ENCODE data around the gene SUCLG2. TPM values are rescaled to one million over a fixed set of nuclear protein-coding genes. Genes with fewer than 3 reads are reported as not detected.
"Not testable (repeated sequence)": the region's sequence is repeated elsewhere in the genome, so short reads cannot be mapped to it uniquely, and the experiment has no call there.

The SUCLG2 gene
- total and polyA plus RNA-seq, 2 experiments from 2014 or later: 49.9 TPM

- H3F3A ChIP-seq (ENCODE audit: insufficient read depth): no peaks in the 10 kb centered on the region
These were observed 114.1 kb downstream of the SUCLG2 start for GRCh38 chr3:67540198-67540894.

GRCh38 chr3:67537203-67537602 is 117.2 kb downstream of the SUCLG2 start:
- H3K9ac ChIP-seq; H2AFZ ChIP-seq; H3K27me3 ChIP-seq (replicated peaks; ENCODE audit: insufficient read depth); H3K4me3 ChIP-seq; in situ Hi-C loops (cut with MboI); H3K9me2 ChIP-seq (ENCODE audit: insufficient read depth); H3K4me2 ChIP-seq (ENCODE audit: unreplicated experiment); H3K9me3 ChIP-seq (ENCODE audit: low read depth); H3K36me3 ChIP-seq (ENCODE audit: low read depth); H4K20me1 ChIP-seq (ENCODE audit: insufficient read depth); H3F3A ChIP-seq (ENCODE audit: insufficient read depth); DNase-seq; H3K27ac ChIP-seq: not testable (repeated sequence)
- H3K4me1 ChIP-seq (ENCODE audit: insufficient read depth): peaks cover 23% of the 10 kb centered on the region
- WGBS, 2 experiments (ENCODE audit: low coverage in 1 of 2, low lambda C conversion rate in 2 of 2, missing lambda C conversion rate in 2 of 2): 98 to 100% methylated on average over 4 of the region's 4 CpGs
- peaks cover 20% of the 10 kb centered on the region for H3K79me2 ChIP-seq (ENCODE audit: insufficient read depth)

More at GRCh38 chr3:67540198-67540894, 114.1 kb downstream of the SUCLG2 start:
- H3K9me2 ChIP-seq (ENCODE audit: insufficient read depth): no peaks in the 10 kb centered on the region
- H2AFZ ChIP-seq: no peak overlapping the region
- no peaks in the 10 kb centered on the region for H3K9me3 ChIP-seq (ENCODE audit: low read depth)
- H3K4me3 ChIP-seq: no peak overlapping the region
- no peaks in the 10 kb centered on the region for H3K36me3 ChIP-seq (ENCODE audit: low read depth)
- in situ Hi-C loops (cut with MboI): no loop called here
- H4K20me1 ChIP-seq (ENCODE audit: insufficient read depth): no peaks in the 10 kb centered on the region; the same call in 1 of the 2 replicates
- H3K9ac ChIP-seq: no peak overlapping the region
- peaks cover 24% of the 10 kb centered on the region for H3K79me2 ChIP-seq (ENCODE audit: insufficient read depth)
- TF ChIP-seq EZH2 (IDR thresholded peaks at IDR 0.05; ENCODE audit: insufficient read depth, poor library complexity, severe bottlenecking) (no peak), EZH2phosphoT487 (IDR thresholded peaks at IDR 0.05; ENCODE audit: insufficient read depth, low read depth) (no peak)
- WGBS, 2 experiments (ENCODE audit: low coverage in 1 of 2, low lambda C conversion rate in 2 of 2, missing lambda C conversion rate in 2 of 2): 85% methylated on average over 8 of the region's 8 CpGs
- H3K4me2 ChIP-seq (ENCODE audit: unreplicated experiment): no peak overlapping the region
- DNase-seq: no peak
- no peaks in the 10 kb centered on the region for H3K27me3 ChIP-seq (replicated peaks; ENCODE audit: insufficient read depth)
- no peak overlapping the region for H3K27ac ChIP-seq
- H3K4me1 ChIP-seq (ENCODE audit: insufficient read depth): peaks cover 16% of the 10 kb centered on the region

GRCh38 chr3:67535006-67535405 is 119.4 kb downstream of the SUCLG2 start:
- H3K9me2 ChIP-seq (ENCODE audit: insufficient read depth): no peaks in the 10 kb centered on the region
- H3K9me3 ChIP-seq (ENCODE audit: low read depth): no peaks in the 10 kb centered on the region
- no peaks in the 10 kb centered on the region for H3K27me3 ChIP-seq (replicated peaks; ENCODE audit: insufficient read depth)
- peaks cover 11% of the 10 kb centered on the region; the same call in 1 of the 2 replicates for H3K79me2 ChIP-seq (ENCODE audit: insufficient read depth)
- 0 out of 2 replicates have a peak, but pooled peaks cover 2% of the 10 kb centered on the region for H4K20me1 ChIP-seq (ENCODE audit: insufficient read depth)
- H3K4me3 ChIP-seq: no peak overlapping the region
- peaks cover 45% of the 10 kb centered on the region for H3K4me1 ChIP-seq (ENCODE audit: insufficient read depth)
- in situ Hi-C loops (cut with MboI): no loop called here
- H3K27ac ChIP-seq: no peak overlapping the region
- no peaks in the 10 kb centered on the region for H3K36me3 ChIP-seq (ENCODE audit: low read depth)
- no peak overlapping the region for H2AFZ ChIP-seq
- WGBS, 2 experiments (ENCODE audit: low coverage in 1 of 2, low lambda C conversion rate in 2 of 2, missing lambda C conversion rate in 2 of 2): 20 to 39% methylated on average over 3 of the region's 3 CpGs
- H3K9ac ChIP-seq: no peak overlapping the region
- peak overlapping the region; percentile 36 for H3K4me2 ChIP-seq (ENCODE audit: unreplicated experiment)
- peaks cover 19% of the 10 kb centered on the region for H3F3A ChIP-seq (ENCODE audit: insufficient read depth)
- TF ChIP-seq EZH2phosphoT487 (IDR thresholded peaks at IDR 0.05; ENCODE audit: insufficient read depth, low read depth) (no peak), EZH2 (IDR thresholded peaks at IDR 0.05; ENCODE audit: insufficient read depth, poor library complexity, severe bottlenecking) (no peak)
- peak; percentile 43 for DNase-seq

- peaks cover 49% of the 10 kb centered on the region for H3K4me1 ChIP-seq (ENCODE audit: insufficient read depth)
- H3K9me2 ChIP-seq (ENCODE audit: insufficient read depth): no peaks in the 10 kb centered on the region
- no peak overlapping the region for H3K4me3 ChIP-seq
- TF ChIP-seq EZH2phosphoT487 (IDR thresholded peaks at IDR 0.05; ENCODE audit: insufficient read depth, low read depth) (no peak), EZH2 (IDR thresholded peaks at IDR 0.05; ENCODE audit: insufficient read depth, poor library complexity, severe bottlenecking) (no peak)
- H3K27ac ChIP-seq: no peak overlapping the region
- H3K36me3 ChIP-seq (ENCODE audit: low read depth): no peaks in the 10 kb centered on the region
- no peaks in the 10 kb centered on the region for H3K27me3 ChIP-seq (replicated peaks; ENCODE audit: insufficient read depth)
- H3K9ac ChIP-seq: no peak overlapping the region
- in situ Hi-C loops (cut with MboI): no loop called here
- 0 out of 2 replicates have a peak, but pooled peaks cover 2% of the 10 kb centered on the region for H4K20me1 ChIP-seq (ENCODE audit: insufficient read depth)
- peak; percentile 24 for DNase-seq
- no peak overlapping the region for H2AFZ ChIP-seq
- H3K4me2 ChIP-seq (ENCODE audit: unreplicated experiment): peak overlapping the region; percentile 36
- peaks cover 19% of the 10 kb centered on the region for H3F3A ChIP-seq (ENCODE audit: insufficient read depth)
- no peaks in the 10 kb centered on the region for H3K9me3 ChIP-seq (ENCODE audit: low read depth)
- H3K79me2 ChIP-seq (ENCODE audit: insufficient read depth): peaks cover 11% of the 10 kb centered on the region; the same call in 1 of the 2 replicates
These were observed 119.8 kb downstream of the SUCLG2 start for GRCh38 chr3:67534594-67534993.
